Calu3 (cell line): ENCODE results near the gene SH3RF1. TPM values are rescaled to one million over a fixed set of nuclear protein-coding genes. Genes with fewer than 3 reads are reported as not detected.

ENCODE experiments used
- BruUV-seq: library from RNA; stranded (reverse); fragments of 400-500 nt; replicated peaks from 2 replicates; lab custom pipeline; 2021; lab: Mats Ljungman, UMichigan
- CTCF ChIA-PET: fragments of 300-600 bp; sonication (Branson Sonifier 250); formaldehyde crosslinking; loops from one replicate; lab custom pipeline; 2022; ENCODE audit warnings: antibody characterized with exemption; lab: Charles Lee
- DNase-seq: peaks from one replicate; pipeline ENCODE4 v3.0.0; 2022
- H3K27ac Mint-ChIP-seq: one replicate; pipeline ENCODE4 v1.8.0; 2022; ENCODE audit warnings: mixed read lengths; ENCODE audit not compliant: unreplicated experiment
- H3K27me3 Mint-ChIP-seq: one replicate; pipeline ENCODE4 v1.8.0; 2022; ENCODE audit warnings: mixed read lengths; ENCODE audit not compliant: unreplicated experiment
- H3K36me3 Mint-ChIP-seq: one replicate; pipeline ENCODE4 v1.8.0; 2022; ENCODE audit warnings: mild to moderate bottlenecking, moderate library complexity, mixed read lengths; ENCODE audit not compliant: insufficient read depth, unreplicated experiment
- H3K4me1 Mint-ChIP-seq: one replicate; pipeline ENCODE4 v1.8.0; 2022; ENCODE audit warnings: mild to moderate bottlenecking, low read depth, mixed read lengths; ENCODE audit not compliant: unreplicated experiment
- H3K4me3 Mint-ChIP-seq: one replicate; pipeline ENCODE4 v1.8.0; 2022; ENCODE audit warnings: mild to moderate bottlenecking, low read depth, moderate library complexity, mixed read lengths; ENCODE audit not compliant: unreplicated experiment
- H3K9me3 Mint-ChIP-seq: one replicate; pipeline ENCODE4 v1.8.0; 2022; ENCODE audit warnings: low read depth, mixed read lengths; ENCODE audit not compliant: unreplicated experiment
- CTCF ChIP-seq: fragments of 200-600 bp; IDR thresholded peaks from one replicate; pipeline ENCODE4 v1.8.0; 2022; ENCODE audit warnings: antibody characterized with exemption; ENCODE audit not compliant: unreplicated experiment
- intact Hi-C: fragments of 100-400 bp; cut with micrococcal nuclease; formaldehyde crosslinking; loops from one replicate; pipeline ENCODE4 v1.10.0; 2022; ENCODE audit not compliant: unreplicated experiment
- total RNA-seq: library from RNA; stranded (reverse); gene quantifications from 2 replicates; pipeline ENCODE4 v1.2.3, GENCODE V29; 2022

The SH3RF1 gene
- total RNA-seq, 1 experiment from 2014 or later: 70.1 TPM

GRCh38 chr4:169152098-169152497, 118.7 kb downstream of the SH3RF1 start:
- H3K27ac Mint-ChIP-seq: no peak overlapping the region

GRCh38 chr4:169151671-169152070, 119.1 kb downstream of the SH3RF1 start:
- Mint-ChIP-seq H3K4me1 (peaks cover 10% of the 10 kb centered on the region), H3K4me3 (no peak overlapping the region), H3K36me3 (peaks cover 48% of the 10 kb centered on the region), H3K27me3 (no peaks in the 10 kb centered on the region), H3K9me3 (no peaks in the 10 kb centered on the region), H3K27ac (no peak overlapping the region)
- intact Hi-C loops: no loop called here
- BruUV-seq: no TSS peak
- CTCF ChIA-PET: no interaction called here
- no peak for DNase-seq
- TF ChIP-seq CTCF: no peak

More at GRCh38 chr4:169152098-169152497, 118.7 kb downstream of the SH3RF1 start:
- Mint-ChIP-seq H3K4me3 (no peak overlapping the region), H3K9me3 (no peaks in the 10 kb centered on the region), H3K4me1 (peaks cover 8% of the 10 kb centered on the region), H3K36me3 (peaks cover 47% of the 10 kb centered on the region), H3K27me3 (no peaks in the 10 kb centered on the region)
- TF ChIP-seq CTCF: no peak
- no peak for DNase-seq
- no TSS peak for BruUV-seq
- intact Hi-C loops: no loop called here
- CTCF ChIA-PET: no interaction called here

GRCh38 chr4:169150806-169151205, 120.0 kb downstream of the SH3RF1 start:
- H3K4me1 Mint-ChIP-seq: peaks cover 16% of the 10 kb centered on the region
- peaks cover 40% of the 10 kb centered on the region for H3K36me3 Mint-ChIP-seq
- no peaks in the 10 kb centered on the region for H3K27me3 Mint-ChIP-seq
- no peak overlapping the region for H3K27ac Mint-ChIP-seq
- no peak overlapping the region for H3K4me3 Mint-ChIP-seq
- CTCF ChIA-PET: no interaction called here
- DNase-seq: no peak
- BruUV-seq: no TSS peak
- TF ChIP-seq CTCF: no peak
- H3K9me3 Mint-ChIP-seq: no peaks in the 10 kb centered on the region
- intact Hi-C loops: no loop called here

GRCh38 chr4:169148885-169149284, 121.9 kb downstream of the SH3RF1 start:
- Mint-ChIP-seq H3K27me3 (no peaks in the 10 kb centered on the region), H3K36me3 (peaks cover 37% of the 10 kb centered on the region), H3K9me3 (no peaks in the 10 kb centered on the region), H3K4me3 (no peak overlapping the region), H3K27ac (no peak overlapping the region), H3K4me1 (peaks cover 16% of the 10 kb centered on the region)
- CTCF ChIA-PET: no interaction called here
- BruUV-seq: no TSS peak
- intact Hi-C loops: no loop called here
- no peak for TF ChIP-seq CTCF
- DNase-seq: no peak
